GM21528 (cell line): ENCODE results near the gene NR2F2.

Experiments used
- ATAC-seq: cut with Tn5 transposase; IDR thresholded peaks from one replicate; pipeline ENCODE4 v1.9.1; 2021; ENCODE audit warnings: mild to moderate bottlenecking, moderate library complexity; ENCODE audit not compliant: unreplicated experiment, low FRiP score

The NR2F2 gene

GRCh38 chr15:96316953-96317629 is 13.4 kb upstream of the NR2F2 start:
- no peak for ATAC-seq

- no peak for ATAC-seq
These were observed 10.4 kb upstream of the NR2F2 start for GRCh38 chr15:96320107-96320506.

- ATAC-seq, result no peak
These were observed 9.5 kb upstream of the NR2F2 start for GRCh38 chr15:96320703-96321638.

GRCh38 chr15:96321639-96322535 is 8.6 kb upstream of the NR2F2 start:
- ATAC-seq, result no peak

GRCh38 chr15:96322536-96323318 is 7.8 kb upstream of the NR2F2 start:
- ATAC-seq, result no peak

GRCh38 chr15:96323319-96324145 is 7.0 kb upstream of the NR2F2 start:
- ATAC-seq, result no peak

- ATAC-seq, result no peak
These were observed 6.2 kb upstream of the NR2F2 start for GRCh38 chr15:96324192-96324895.

GRCh38 chr15:96324940-96325540 is 5.5 kb upstream of the NR2F2 start:
- ATAC-seq, result no peak

GRCh38 chr15:96325541-96326327 is 4.8 kb upstream of the NR2F2 start:
- no peak for ATAC-seq

GRCh38 chr15:96326328-96327154 is 4.0 kb upstream of the NR2F2 start:
- no peak for ATAC-seq

- ATAC-seq, result no peak
These were observed 3.3 kb upstream of the NR2F2 start for GRCh38 chr15:96327155-96327741.

GRCh38 chr15:96328181-96328876 is 2.2 kb upstream of the NR2F2 start:
- no peak for ATAC-seq

- no peak for ATAC-seq
These were observed 1.7 kb upstream of the NR2F2 start for GRCh38 chr15:96328877-96329195.

GRCh38 chr15:96329403-96329981 is 1.0 kb upstream of the NR2F2 start:
- ATAC-seq, result no peak

GRCh38 chr15:96330064-96330449 is 443 bp upstream of the NR2F2 start:
- ATAC-seq, result peak; percentile 28
